Fibroblast of lung (primary cell): ENCODE results near the gene HSPG2.
"Not testable (repeated sequence)": the region's sequence is repeated elsewhere in the genome, so short reads cannot be mapped to it uniquely, and the experiment has no call there.

Experiments used
- EZH2 ChIP-seq: IDR thresholded peaks from 2 replicates; pipeline ENCODE4 v1.5.1; 2012; ENCODE audit warnings: low read length, control low read depth, mild to moderate bottlenecking; ENCODE audit errors: missing control alignments
- TF ChIP-seq, protein P1 (sequence below), 2 donors: IDR thresholded peaks in 1 of 2; conservative IDR thresholded peaks in 1 of 2; 1 replicate in 1 of 2; 2 replicates in 1 of 2; pipeline ENCODE4 v1.5.1; 2011 to 2012; ENCODE audit warnings: low read length in 2 of 2, control low read depth in 1 of 2, inconsistent platforms in 1 of 2, low read depth in 1 of 2, mild to moderate bottlenecking in 1 of 2

DNA sequence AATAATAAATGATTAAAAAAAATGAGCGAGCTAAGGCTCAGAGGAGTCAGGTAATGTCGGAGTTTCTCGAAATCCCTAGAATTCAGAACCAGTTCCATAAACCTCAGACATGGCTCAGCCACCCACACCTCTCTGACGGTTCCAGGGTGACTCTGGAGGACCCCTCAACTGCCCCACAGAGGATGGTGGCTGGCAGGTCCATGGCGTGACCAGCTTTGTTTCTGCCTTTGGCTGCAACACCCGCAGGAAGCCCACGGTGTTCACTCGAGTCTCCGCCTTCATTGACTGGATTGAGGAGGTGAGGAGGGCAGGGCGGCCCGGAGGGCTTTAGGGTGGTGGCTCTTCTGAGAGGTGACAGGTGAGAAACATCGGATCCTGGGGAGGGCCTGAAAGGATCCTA is 49.3 kb upstream of the HSPG2 start:
- TF ChIP-seq, protein P1, sequence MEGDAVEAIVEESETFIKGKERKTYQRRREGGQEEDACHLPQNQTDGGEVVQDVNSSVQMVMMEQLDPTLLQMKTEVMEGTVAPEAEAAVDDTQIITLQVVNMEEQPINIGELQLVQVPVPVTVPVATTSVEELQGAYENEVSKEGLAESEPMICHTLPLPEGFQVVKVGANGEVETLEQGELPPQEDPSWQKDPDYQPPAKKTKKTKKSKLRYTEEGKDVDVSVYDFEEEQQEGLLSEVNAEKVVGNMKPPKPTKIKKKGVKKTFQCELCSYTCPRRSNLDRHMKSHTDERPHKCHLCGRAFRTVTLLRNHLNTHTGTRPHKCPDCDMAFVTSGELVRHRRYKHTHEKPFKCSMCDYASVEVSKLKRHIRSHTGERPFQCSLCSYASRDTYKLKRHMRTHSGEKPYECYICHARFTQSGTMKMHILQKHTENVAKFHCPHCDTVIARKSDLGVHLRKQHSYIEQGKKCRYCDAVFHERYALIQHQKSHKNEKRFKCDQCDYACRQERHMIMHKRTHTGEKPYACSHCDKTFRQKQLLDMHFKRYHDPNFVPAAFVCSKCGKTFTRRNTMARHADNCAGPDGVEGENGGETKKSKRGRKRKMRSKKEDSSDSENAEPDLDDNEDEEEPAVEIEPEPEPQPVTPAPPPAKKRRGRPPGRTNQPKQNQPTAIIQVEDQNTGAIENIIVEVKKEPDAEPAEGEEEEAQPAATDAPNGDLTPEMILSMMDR (conservative IDR thresholded peaks at IDR 0.05 in 1 of 2, IDR thresholded peaks at IDR 0.05 in 1 of 2; ENCODE audit: low read depth in 1 of 2, low read length in 2 of 2): not testable (repeated sequence)
- TF ChIP-seq EZH2: not testable (repeated sequence)
